Stimulated activated CD8-positive, alpha-beta memory T cell treated with anti-CD3 and anti-CD28 coated beads, Interleukin-7, amount 100 ng/mL, for 1 hour (primary cell): ENCODE measurements around the gene KRT14.
"Not testable (repeated sequence)": the region's sequence is repeated elsewhere in the genome, so short reads cannot be mapped to it uniquely, and the experiment has no call there.

Experiments
- DNase-seq, 2 donors: peaks; one replicate each; pipeline ENCODE4 v3.0.0-alpha.2; 2020; ENCODE audit warnings: low read depth in 2 of 2

The KRT14 gene

DNA sequence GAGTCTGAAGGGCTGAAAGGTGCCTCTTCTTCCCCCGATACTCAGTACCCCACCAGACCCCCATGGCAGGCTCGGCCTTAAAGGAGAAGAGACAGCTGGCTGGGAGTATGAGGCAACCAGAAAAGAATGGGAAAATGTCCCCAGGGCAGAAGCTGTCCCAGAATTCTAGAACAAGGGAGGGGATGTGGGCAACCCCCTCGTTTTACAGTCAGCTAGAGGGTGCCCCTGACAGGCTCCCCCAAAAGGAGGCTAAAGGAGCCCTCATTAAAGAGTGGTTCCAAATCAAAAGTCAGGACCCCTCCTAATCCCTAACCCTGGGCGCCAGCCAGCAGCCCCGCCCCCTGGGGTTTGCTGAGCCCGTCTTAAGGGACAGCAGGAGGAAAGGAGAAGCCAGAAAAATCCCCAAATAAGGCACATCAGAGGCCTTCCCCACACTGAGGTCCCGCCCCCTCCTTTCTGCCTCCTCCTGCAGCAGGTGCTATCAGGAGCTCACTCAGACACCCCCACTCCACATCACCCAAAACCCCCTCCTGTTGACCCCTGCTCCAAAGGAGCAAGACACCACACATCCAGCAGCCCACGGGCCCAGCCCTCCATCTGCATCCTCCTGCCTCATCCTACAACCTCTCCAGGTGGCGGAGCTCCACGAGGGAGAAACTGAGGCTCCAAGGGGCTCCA, 36.6 kb upstream of the KRT14 start:
- DNase-seq: not testable (repeated sequence)

DNA sequence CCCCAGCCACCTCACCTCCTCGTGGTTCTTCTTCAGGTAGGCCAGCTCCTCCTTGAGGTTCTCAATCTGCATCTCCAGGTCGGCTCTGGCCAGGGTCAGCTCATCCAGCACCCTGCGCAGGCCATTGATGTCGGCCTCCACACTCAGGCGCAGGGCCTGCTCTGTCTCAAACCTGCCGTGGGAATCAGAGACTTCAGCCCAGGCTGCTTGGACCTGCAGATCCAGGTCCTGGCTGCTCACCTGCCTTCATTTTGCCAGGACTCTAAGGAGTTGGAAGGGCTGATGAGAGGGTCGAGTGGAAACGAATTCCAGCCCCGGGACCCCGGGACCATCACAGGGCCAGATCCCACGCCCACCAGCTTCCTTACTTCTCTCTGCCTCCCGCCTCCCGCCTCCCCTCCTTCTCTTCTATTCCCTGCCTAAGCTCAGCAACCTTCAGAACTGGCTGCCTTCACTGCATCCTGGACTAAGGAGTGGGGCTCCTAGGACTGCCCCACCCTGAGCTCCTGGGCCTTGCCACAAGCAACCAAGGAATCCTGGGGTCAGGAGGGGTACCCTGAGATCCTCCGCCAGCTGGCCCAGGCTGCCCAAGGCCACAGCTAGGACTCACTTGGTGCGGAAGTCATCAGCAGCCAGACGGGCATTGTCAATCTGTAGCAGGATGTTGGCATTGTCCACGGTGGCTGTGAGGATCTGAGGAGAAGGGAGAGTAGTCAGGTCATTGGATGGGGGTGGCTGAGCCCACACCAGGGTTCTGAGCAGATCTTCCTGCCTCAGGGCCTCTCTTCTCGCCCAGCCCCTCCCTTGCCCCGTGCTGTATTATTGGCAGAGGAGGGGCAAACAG, 35.9 kb upstream of the KRT14 start:
- not testable (repeated sequence) for DNase-seq

DNA sequence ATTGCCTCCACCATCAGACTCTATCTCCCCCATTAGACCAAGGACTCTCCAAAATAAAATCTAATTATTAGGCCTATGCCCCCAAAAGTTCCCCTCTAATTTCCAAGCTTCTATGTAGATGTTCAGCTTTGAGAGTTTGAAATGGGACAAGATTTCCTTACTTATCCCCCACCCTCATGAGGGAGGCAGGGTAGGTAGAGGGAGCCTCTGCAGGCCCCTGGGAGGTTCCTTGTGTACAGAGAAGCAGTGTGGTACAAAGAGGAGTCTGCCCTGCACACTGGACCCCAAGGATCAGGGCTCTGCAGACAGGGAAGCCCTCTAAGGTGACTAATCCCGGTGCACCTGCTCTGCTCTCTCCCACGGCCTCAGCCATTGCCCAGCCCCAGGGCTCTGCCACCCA, 35.2 kb upstream of the KRT14 start:
- DNase-seq: no peak

DNA sequence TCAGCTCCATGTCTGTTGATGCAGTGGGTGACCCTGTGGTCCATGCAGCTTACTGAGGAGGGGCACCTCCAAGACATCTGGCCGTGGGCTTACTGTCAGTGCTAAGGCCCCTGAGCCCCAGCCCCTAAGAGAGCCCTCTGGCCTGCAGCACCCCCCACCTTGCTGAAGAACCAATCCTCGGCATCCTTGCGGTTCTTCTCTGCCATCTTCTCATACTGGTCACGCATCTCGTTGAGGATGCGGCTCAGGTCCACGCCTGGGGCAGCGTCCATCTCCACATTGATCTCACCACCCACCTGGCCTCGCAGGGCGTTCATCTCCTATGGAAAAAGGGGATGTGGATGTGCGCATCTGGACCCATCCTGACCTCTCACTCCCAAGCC, 34.7 kb upstream of the KRT14 start:
- not testable (repeated sequence) for DNase-seq

DNA sequence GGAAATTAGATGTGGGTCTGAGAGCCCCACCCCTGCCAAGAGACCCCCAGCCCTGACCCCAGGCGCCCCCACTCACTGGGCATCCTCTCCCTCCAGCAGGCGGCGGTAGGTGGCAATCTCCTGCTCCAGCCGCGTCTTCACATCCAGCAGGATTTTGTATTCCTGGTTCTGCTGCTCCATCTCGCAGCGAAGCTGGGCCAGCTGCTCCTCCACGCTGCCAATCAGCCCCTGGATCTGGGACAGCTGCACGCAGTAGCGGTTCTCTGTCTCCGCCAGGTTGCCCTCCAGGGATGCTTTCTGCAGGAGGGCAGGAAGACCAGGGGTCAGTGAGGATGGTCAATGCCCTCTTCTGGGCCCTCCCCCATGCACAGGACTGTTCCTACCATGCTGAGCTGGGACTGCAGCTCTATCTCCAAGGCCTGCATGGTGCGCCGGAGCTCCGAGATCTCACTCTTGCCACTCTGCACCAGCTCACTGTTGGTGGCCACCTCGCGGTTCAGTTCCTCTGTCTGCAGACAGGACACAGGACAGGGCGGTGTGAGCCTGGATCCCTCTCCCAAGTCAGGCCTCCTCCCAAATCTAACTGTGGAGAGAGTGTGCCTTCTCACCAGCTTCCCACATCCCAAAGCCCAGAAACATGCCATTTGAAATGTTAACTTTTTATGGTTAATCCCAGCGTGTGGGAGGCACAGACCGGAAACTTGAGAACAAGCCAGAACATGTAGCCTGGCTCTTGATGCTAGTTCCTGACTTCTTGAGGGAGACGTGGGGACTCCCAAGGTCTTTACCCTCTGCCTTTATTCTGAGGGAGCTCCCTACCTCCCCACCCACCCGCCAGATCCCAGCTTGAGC, 34.1 kb upstream of the KRT14 start:
- no peak for DNase-seq

DNA sequence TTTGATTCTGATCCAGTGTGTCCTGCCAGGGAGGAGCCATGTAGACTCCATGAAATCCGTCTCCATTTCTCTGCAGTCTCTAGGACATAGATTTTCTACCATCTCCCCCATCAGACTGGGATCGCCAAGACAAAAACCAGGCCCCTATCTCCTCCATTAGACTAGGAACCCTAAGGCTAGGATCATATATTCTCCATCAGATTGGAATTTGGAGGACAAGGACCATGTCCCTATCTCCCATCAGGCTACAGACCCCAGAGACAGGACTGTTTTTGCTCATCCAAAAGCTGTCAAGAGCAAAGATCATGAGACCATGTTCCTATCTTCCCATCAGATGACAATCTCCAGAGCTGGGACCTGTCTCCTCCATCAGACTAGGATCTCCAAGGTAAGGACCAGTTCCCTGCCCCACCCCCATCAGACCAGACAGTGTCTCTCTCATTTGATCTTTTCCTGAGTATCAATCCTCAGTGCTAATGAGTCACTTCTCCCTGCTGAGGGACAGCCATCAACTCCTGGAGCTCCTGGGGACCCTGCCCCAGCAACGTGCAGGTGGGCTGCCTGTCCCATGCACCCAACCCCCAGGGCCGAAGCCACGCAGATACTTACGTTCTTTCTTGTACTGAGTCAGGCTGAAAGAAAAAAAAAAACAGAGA, 33.4 kb upstream of the KRT14 start:
- not testable (repeated sequence) for DNase-seq

DNA sequence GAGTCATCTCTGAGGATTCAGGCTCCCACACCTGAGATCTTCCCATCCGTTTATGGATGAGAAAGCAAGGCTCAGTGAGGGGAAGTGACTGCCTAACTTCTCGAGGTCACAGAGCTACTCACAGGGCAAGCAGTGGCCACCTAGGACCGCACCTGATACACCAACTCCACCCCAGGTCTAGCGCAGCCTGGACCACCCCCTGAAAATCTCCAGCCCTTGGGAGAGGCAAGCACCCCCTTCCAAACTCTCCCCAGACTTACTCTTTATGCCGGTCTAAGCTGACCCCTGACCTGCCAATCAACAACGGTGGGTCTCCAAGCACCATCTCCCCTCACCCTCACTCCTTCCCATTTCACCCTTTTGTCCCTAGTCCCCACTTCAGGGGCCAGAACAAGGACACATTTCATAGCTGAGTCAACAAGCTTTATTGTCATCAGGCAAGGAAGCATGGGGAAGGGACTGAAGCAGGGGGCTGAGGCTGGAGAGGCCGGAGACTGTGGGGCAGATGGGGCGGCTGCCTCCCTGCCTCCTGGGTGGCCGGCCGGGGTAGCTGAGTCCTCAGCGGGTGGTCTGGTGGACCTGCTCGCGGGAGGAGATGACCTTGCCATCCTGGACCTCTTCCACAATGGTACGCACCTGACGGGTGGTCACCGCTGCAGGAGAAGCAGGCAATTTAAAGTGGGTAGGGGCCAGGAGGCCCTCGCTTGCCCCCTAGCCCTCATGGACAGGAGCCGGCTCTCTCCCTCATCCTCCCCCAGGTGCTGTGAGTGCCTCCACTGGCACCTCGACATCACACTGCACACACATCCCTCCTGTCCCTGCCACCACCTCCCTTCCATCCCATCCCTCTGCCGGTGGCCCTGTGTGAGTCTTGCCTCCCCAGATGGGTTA, 32.6 kb upstream of the KRT14 start:
- DNase-seq: no peak

DNA sequence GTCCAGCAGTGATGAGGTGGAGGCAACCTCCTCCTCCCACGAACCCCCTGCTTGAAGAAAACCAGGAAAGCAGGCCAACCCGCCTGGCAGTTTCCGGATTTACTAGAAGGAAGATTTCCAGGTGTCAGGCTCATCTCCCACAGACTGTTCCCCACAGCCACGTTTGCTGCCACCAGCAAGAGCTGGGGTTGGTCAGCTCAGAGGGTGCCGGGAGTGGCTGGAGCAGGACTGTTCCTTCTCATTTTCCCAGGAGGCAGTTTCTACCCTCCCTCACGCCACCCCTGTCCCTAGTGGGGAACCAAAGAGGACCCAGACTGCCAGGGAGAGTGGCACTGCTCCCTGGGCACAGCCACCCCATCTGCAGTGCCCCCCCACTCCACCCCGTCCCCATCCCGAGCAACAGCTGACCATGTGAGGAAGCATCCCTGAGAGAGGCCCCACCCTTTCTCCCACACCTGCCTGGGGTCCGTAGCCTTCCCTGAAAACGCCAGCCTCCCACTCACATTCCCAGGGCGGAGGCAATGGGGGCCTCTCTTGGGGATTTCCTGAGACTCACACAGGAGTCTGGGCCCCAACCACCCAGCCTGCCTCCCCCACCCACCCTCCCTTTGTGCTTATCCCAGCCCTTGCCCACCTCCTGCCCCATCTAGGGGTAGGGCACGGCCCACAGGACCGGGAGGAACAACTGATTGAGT, 31.8 kb upstream of the KRT14 start:
- DNase-seq: no peak

DNA sequence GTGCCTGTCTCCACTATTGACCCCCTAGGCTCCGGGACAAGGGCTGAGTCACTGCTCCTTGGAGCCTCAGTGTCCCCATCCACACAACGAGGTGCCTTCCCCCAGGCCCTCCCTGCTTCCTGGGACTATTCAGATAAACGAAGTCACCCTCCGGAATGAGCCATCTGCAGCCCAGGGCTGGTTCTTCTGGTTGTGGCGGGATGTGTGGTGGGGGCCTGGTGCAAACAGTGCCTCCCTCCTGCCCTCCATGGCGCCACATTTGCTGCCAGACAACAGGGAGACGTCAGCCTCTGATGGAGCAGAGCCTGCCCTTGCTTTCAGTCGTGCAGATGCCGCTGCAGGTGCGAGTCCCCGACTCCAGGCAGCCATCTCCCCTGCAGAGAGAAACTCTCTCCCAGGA, 31.0 kb upstream of the KRT14 start:
- no peak for DNase-seq

DNA sequence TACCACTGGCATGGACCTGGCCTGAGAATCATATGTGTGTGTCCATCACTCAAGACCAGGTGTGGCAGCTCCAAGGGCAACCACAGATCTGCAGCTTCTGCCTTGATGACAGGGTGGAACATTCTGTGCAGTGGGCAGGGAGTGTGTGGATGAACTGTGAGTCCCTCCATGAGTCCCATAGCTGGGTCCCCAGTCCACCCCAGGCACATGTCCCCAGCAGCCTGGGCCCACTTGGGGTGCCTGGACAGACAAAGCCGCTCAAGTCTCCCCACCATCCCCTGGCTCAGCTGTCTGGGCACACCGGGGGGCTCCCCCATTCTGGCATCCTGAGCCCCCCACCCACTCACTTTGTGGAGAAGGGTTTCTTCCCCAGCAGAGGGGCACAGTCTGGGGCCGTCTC, 30.4 kb upstream of the KRT14 start:
- no peak for DNase-seq

DNA sequence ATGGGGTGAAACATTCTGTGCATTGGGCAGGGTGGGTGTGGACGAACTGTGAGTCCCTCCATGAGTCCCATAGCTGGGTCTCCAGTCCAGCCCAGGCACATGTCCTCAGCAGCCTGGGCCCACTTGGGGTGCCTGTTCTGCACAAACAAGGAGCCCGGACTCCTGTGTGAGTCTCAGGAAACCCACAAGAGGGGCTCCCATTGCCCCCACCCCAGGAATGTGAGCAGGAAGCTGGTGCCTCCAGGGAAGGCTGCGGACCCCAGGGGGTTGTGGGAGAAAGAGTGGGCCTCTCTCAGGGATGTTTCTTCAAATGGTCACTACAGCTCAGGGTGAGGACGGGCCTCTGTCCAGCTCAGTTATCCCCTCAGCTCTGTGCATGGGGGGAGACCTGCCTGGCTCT, 29.8 kb upstream of the KRT14 start:
- not testable (repeated sequence) for DNase-seq

DNA sequence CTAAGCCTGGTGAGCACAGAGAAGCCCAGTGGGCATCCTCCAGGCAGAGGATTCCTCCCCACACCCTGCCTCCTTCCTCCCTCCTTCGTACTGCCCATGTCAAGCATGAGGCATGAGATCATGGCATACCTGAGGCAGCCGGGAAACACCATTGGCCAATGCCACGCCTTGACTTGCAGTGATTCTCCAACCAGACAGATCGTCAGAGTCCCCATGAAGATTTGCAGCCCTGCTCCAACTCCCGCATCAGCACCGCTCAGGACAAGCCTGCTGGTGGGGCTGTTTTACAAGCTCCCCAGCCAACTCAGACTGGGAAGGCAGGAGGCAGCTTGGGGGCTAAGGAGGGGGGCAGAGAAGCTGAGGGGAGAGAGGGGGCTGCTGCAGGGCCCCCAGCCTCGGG, 28.8 kb upstream of the KRT14 start:
- no peak for DNase-seq

DNA sequence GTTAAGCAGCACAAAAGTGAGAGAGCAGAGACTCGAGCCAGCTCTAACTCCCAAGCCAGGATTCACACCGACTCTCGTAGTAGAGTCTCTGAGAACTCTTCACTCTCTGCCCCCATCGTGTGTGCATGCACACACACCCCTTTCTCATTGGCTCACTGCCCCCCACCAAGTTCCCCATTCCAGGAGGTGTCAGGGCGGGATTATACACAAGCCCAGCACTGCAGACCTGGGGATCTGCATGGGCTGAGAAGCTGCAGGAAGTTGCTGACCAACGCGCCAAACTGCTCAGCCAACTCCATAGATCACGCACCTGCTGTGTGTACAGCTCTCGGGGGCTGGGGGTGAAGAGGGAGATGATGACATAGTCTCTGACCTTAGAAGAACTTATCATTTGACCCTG, 28.1 kb upstream of the KRT14 start:
- DNase-seq: not testable (repeated sequence)

DNA sequence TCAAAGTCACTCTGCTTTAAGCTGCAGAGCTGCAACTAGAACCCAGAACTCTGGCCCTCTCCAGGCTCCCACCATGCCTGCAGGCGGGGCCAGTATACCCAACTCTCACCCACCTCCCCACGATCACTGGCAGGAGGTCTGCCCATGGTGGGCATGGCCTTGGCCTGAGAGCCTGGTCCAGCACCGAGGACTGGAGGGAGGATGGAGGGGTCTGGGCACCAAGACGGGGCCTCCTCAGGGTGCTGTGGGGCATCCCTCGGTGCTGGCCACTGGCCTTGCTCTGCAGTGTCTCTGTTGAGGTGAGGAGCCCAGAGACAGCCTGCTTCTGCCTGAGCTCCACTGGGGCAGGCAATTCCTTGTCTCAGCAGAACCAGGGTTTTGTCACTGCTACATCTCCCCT, 27.4 kb upstream of the KRT14 start:
- DNase-seq: no peak

DNA sequence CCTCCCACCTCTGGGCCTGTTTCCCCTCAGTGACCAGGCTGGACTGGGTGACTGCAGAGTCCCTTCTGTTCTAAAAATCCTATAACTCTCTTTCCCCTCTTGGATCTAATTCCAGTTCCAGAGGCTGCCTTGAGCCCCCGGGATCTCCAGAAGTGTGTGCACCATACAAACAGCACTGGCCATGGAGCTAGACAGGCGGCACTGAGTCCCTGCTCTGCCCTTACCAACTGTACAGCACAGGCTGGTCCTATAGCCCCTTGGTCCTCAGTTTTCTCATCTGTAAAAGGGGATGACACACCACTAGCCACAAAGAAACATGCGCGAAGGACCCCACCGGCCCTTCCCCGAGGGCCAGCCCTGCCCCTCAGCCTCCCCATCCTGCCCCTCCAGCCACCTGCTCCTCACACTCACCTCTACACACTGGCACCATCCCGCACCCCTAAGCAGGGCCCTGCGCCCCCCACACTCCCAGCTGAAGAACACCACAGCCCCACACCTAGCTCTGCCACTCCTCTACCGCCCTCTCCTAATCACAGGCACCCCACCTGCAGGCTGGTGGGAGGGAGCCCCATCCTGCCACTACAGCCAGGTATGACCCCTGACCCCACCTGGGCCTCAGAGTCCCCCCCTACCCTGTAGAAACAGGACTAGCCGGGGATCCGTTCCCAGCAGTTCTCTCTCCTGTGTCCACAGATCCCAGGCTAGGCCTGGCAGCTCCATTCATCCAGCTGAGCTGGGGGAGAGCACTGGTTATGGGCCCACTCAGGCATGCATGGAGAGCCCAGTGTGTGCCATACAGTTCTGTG, 26.8 kb upstream of the KRT14 start:
- DNase-seq: no peak

DNA sequence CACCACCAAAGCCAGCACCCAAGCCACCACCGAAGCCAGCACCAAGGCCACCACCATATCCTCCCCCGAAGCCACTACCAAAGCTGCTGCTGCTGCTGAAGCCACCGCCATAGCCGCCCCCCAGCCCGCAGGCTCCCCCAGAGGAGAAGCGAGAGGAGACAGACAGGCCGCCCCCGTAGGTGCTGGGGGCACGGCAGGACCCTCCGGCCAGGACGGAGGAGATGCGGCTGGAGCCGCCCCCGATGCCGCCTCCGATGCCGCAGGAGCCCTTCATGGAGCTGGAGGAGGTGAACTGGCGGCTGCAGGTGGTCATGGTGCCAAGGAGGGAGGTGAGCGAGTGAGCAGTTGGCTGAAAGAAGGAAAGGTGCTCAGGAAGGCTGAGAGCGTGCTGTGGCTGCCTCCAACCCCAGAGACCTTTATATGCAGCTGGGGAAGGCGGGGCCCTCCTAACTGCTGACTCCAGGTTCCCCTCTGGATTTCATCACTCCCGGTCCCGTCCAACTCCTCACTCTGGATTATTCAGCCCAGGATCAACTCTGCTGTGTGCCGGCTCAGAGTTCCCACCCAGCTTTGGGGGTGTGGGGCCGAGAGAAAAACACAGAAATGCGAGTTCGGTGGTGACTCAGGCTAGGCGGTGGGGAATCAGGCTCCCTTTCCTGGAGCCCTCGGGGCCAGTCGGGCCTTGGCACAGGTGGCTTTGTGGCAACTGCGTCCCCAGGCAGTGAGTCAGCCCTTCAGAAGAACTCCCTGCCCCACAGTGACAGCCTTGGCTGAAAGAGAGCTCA, 25.9 kb upstream of the KRT14 start, which contains the start of gene KRT16:
TSS of gene KRT16 (minus strand) at position 392 of the 785 bp plus-strand sequence. CDS start at position 313, 79 bp downstream.
- not testable (repeated sequence) for DNase-seq

DNA sequence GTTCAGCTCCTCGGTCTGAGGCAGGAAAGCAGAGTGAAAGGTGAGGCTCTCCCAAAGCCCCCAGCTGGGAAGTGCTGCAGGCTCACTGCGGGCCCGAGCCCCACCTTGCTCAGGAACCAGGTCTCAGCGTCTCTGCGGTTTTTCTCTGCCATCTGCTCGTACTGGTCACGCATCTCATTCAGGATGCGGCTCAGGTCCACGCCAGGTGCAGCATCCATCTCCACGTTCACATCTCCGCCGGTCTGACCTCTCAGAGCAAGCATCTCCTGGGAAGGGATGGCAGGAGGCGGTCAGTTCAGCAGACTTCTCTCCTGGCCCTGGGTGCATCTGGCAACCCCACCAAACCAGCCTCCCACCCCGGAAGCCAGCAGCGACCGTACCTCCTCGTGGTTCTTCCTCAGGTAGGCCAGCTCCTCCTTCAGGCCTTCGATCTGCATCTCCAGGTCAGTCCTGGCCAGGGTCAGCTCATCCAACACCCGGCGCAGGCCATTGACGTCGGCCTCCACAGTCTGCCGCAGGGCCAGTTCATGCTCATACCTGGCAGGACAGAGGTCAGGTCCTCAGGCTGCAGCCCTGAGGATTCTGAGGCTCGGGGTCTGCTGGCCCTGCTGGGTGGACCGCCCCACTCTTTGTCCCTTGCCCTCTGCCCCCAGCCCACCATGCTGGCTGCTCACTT, 24.4 kb upstream of the KRT14 start:
- DNase-seq: no peak

DNA sequence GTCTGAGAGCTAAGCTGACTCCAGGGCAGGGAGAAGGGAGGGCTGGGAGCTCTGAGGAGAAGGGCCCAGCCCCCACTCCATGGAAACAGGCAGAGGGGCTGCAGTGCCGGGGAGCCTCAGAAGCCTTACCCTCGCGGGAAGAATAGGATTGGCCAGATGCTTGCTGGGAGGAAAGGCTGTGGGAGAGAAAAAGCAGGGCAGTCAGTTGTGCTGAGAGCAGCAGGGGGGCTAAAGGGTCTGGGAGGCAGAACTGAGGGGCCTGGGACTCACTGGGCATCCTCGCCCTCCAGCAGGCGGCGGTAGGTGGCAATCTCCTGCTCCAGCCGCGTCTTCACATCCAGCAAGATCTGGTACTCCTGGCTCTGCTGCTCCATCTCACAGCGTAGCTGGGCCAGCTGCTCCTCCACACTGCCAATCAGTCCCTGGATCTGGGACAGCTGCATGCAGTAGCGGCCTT, 23.4 kb upstream of the KRT14 start:
- DNase-seq: not testable (repeated sequence)
